GM21786 (cell line): ENCODE measurements around the gene TM7SF3.
"Not testable (repeated sequence)": the region's sequence is repeated elsewhere in the genome, so short reads cannot be mapped to it uniquely, and the experiment has no call there.

Source experiments
- ATAC-seq: cut with Tn5 transposase; IDR thresholded peaks from one replicate; pipeline ENCODE4 v1.9.1; 2021; ENCODE audit not compliant: unreplicated experiment

The TM7SF3 gene

DNA sequence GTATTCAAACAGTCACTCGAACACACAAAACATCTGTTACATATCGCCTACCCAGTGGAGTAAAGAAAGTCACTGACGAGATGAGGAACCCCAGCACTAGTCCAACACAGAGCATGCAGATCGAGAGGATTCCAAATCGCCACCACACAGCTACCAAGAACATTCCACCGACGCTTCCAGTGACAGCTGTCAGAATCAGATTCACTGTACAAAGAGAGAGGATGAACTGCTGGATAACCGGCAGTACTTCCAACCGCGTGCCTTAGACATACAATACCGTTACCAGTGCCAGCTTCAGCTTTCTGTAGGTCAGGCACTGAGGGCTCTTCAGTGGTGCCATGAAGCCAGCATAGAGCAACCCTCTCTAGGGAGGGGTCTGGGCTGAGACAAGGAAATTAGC is 34.5 kb downstream of the TM7SF3 start:
- no peak for ATAC-seq

DNA sequence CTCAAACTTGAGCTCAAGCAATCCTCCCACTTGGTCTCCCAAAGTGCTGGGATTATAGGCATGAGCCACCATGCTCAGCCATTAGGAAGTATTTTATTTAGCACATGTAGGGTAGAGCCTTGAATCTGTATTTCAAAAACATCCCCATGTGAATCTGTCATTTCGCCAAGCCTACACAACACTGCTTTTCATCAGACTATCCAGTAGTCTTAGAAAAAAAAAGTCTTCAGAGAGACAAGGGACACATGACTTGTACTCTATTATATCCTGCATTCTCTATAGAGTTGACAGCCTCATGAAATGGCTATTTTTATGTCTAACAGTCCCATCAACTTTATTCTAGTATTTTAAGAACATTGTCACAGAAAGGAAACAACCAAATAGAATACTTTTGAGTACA is 35.4 kb downstream of the TM7SF3 start:
- ATAC-seq = no peak

DNA sequence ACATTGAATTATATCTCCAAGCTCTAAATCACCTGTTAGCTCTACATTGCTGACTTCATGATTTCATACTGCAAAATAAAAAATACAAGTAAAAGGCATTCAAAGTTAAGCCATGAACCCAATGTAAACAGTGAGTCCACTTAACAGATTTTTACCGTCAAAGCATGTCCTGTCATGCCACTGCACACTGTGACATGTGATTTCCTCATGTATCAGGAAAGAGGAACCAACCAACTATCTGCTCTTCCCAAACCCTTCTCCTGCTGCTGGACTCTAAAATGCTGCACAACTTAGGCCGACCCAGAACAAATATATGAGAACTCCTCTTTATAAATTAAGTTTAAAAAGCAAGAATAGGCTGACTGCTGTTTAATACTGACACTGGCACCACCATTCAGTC is 37.5 kb downstream of the TM7SF3 start:
- no peak for ATAC-seq

DNA sequence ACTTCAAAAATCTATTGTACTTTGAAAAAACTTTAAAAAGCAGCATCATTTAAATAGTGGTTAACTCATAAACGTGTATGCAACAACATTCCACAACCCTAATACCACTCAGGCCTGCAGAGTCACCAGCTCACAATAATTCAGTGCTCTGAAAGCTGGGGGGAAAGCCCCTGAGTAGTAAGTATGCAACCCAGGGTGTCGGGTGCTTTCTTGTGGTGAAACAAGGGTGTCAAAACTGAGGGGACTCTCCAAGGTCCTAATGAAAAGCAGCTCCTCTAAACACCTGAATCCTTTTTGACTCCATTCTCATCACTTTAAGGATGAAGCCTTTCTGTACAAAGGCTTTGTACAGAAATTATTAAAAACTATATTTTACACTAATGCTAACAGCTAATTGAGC is 42.2 kb downstream of the TM7SF3 start:
- ATAC-seq = peak; percentile 98

DNA sequence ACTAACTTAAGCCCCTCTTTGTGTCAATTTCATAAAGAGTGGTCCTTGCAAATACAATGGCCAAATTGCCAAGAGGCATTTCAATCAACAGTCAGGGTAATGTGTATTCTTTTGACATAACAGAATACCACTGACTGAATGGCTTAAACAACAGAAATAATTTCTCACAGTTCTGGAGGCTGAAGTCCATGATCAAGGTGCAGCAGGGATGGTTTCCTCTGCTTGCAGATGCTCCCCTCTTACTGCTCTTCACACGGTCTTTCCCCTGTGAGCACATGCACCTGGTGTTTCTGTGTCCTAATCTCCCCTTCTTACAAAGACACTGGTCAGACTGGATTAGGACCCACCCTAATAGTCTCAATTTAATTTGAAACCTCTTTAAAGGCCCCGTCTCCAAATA is 44.0 kb downstream of the TM7SF3 start:
- no peak for ATAC-seq

DNA sequence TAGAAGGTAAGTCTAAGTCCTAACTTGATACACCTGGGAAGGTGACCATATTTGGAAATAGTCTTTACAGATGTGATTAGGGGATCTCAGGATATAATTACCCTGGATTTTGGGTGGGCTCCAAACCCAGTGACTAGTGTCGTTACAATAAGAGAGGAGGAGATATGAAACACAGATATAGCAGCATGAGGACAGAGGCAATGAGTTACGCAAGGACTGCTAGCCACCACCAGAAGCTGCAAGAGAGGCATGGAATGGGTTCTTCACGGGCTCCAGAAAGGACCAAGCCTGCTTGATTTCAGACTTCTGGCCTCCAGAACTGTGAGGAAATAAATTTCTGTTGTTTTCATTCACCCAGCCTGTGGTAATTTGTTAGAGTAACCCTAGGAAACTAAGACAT is 47.3 kb downstream of the TM7SF3 start:
- ATAC-seq = no peak

DNA sequence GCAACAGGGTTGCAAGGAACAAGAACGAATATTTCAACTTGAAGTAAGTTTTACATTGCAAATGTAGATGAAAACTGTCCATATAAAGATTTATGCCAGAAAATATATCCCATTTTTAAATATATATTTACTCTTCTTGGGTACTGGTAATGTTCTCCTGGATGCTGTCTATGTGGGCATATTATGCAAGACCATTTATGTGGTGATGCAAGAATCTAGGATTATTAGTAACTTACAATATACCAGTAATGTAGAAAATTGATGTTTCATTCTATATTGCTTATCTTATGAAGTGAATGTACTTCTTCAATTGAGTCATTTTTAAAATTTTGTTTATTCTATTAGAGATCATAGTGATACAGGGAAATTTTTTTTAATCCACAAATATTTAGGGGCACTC is 50.8 kb downstream of the TM7SF3 start:
- ATAC-seq = no peak

DNA sequence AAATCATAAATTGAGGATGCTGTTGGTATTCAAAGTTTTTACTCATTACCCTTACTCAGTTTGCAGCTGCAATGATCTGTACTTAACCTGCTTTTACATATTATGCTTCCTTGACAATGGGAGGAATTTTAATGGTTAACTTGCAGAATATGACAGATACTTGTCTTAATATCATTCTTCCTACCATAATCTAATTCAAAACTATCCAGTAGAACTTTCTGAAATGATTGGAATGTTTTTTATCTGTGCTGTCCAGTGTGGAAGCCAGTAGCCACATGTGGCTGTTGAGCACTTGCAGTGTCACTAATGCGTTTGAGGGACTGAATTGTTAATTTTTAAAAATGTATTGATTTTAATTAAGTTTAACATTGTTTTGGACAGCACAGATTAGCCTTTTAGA is 52.4 kb downstream of the TM7SF3 start:
- ATAC-seq = no peak

DNA sequence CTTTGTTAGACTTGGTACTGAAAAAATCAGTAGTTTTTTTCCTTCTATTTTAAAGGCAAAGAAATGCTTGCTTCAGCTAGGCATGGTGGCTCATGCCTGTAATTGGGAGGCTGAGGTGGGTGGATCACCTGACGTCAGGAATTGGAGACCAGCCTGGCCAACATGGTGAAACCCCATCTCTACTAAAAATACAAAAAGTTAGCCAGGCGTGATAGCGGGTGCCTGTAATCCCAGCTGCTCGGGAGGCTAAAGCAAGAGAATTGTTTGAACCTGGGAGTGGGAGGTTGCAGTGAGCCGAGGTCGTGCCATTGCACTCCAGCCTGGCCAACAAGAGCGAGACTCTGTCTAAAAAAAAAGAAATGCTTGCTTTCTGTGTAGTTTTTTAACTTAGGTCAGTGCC is 52.8 kb downstream of the TM7SF3 start:
- not testable (repeated sequence) for ATAC-seq

DNA sequence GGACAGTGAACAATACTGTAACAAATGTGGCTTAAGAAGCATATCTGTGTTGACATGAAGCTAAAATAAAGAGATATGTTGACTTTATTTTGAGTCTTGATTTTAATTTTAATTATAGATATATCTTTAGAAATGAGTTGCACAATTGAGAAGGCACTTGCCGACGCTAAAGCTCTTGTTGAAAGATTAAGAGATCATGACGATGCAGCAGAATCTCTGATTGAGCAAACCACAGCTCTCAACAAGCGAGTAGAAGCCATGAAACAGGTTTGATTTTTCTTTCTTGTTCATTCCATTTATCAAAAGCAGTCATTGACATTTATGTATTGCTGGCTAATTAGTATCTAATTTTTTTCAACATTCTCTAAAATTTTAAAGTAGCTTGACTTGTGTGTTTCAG is 60.2 kb downstream of the TM7SF3 start:
- no peak for ATAC-seq

DNA sequence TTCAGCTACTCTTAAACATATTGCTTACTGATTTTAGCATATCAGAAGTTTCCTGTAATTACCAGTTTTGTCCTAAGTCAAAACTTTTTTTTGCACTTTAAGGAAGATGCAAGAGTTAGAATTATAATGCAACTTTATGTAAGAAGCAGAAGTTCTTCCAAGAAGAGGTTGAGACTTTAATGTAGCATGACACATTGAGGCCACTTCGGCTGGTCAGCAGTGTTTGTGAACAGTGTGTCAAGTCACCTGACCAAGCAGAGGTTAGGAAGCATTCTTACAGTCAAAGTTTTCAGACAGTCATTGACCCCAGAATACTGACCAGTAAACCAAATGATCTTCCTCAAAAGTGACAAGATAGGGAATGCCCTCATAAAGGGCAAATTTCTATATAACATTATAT is 60.7 kb downstream of the TM7SF3 start:
- ATAC-seq = no peak

DNA sequence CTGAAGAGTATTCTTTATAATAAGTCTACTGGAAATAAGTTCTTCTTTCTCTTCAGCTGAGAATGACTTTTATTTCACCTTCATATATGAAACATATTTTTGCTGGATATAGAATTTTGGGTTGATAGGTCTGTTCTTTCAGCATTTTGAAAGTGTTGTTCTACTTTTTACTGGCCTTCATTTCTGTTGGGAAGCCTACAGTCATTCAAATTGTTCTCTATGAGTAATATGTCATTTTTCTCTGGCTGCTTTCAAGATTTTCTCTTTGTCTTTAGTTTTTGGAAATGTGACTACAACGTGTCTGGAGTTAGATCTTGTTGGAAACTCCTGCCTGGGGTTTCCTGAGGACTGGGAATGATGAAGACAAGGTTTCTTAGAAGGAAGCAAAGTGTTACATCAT is 65.9 kb downstream of the TM7SF3 start:
- ATAC-seq = no peak

DNA sequence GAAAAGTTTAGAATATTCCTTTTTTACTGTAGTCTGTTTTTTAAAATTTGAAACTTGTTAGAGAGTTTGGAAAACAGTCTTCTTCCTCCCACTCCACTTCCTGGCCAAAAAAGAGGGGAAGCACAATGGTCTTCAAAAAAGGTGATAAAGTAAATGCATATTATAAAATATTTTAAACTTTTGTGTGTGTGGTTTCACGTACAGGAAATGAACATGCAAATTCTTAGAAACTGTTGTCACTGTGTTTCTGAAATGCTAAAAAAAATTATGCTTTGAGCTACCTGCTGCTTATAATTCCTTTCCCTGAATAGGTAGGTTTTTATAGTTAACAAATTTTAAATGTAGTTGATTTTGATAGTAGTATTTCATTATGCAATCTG is 73.0 kb downstream of the TM7SF3 start:
- ATAC-seq = no peak

DNA sequence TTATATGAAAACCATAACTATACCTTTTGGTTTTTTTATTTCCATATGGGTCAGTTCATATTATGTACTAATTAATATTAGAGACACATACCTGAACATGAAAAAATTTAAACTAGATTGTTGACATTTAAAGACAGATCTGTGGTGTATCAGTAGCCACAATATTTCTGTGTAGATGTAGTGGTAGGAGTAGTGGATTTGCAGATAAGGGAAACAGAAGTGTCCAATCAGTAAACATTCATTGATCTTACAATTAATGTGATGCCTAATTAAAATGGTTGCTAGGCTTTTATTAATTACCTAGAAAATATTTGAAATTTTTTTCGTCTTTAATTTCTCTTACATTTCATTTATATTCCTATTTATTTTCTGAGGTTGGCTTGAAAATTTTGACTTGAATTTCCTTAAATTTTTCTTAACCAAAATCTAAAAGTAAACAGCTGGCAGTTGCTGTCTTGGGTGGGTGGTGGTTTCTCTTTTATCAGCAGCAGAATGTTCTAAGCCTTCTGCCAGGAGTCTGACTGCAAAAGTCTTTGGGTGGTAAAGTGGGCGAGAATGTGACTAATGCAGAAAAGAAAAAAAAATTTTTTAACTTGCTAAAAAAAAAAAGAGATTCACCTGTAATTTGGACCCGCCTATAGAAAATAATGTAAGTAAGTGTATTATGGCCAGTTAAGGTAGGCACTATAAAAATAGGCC is 73.5 kb downstream of the TM7SF3 start:
- no peak for ATAC-seq

DNA sequence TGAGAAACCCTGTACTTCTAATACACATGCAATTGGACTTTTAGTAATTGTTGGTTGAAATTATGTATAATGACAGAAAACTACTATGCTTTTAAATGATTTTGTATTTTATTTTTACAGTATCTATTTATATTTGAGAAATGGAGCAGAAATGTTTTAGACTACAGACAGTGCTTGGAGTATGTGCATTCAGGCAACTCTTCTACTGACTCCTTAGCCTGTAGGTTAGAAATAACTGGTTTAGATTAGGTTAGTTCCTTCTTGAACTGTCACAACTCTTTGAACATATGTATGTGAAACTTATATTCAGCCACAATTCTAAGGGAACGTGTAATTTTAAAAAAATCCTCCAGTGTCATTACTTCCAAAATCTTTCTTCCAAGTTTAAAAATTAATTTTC is 74.2 kb downstream of the TM7SF3 start:
- ATAC-seq = no peak

DNA sequence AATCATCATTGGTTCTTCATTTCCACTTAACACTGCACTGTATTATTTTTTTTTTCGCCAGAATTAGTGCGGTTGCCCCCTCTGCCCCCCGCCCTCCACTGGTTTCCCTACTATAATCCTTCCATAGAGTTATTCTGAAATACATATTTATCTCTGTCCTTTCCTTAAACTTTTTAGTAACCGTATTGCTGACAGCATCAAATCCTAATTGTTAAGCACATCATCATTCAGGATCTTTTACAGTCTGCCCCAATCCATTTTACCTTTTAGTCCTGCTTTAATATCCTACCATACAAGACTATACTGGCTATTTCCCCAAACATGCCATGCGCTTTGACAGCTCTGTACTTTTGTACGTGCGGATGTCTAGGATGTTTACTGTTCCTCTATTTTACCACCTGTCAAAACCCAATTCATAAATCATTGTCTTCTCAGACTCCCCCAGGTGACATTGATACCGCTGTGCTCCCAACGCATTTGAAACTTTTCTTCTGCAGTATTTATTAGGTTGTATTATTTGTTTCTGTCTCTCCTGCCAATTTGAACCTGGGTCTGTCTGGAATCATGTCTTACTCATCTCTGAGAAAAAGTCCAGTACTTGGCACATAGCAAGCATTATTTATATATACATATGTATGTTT is 74.9 kb downstream of the TM7SF3 start:
- no peak for ATAC-seq

DNA sequence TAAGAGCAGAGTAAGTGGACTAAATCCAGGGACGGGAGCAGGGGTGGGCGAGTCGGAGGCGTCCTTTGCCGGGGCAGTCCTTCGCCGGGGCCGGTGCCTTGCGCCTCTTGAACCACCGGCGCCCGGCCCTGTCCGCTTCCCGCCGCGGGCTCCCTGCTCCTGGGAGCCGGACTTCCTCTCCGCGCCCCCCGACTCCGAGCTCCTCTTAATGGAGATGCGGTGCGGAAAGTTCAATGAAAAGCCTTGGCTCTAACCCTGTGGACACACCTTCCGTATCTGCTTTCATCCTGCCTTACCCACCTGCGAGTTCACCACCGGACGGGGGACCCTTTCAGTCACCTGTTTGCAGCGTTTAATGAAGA is 75.5 kb downstream of the TM7SF3 start:
- peak; percentile 0 for ATAC-seq

DNA sequence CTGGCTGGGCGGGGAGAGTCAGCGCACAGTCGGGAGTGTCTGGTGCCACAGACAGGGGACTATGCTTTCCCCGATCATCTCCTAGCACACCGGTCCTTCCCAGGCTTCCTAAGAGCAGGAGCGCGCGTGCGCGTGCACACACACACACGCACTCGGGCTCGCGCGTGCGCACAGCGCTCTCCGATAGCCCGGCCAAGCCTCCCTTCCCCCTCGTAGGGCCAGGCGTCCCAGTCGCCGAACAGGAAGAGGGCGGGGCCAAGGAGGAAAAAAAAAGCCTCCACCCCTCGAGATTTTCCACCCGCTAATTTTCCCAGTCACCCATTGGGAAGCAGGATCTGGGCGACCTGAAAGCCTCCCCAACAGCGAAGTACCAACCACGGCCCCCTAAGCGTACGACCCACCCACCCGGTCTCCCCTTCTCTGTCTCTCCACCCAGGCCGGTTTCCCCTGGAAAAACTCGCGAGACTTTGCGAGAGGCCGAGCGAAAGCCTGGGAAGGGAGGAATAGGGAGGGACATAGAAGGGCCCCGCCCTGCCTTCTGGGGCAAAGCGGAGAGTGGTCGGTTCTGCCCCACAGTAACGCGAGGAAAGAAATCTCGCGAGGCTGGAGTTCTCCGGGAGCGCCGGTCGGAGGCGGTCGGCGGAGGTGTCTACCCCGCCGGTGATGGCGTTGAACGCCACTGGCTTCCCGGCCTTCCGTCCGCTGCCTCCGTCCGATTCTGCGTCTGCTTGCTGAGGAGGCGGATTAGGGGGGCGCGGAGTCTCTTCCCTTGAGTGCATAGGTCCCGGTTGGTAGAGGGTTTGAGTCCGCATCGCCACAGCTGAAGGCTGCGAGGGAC is 76.1 kb downstream of the TM7SF3 start, which contains the start of the genes FGFR1OP2 and INTS13:
Gene FGFR1OP2 (plus strand): TSS at position 608 of the 838 bp plus-strand sequence. CDS start 15,689 bp downstream, outside the sequence.
Gene INTS13 (minus strand): TSS at position 119 of the 838 bp plus-strand sequence. CDS start 1,178 bp downstream, outside the sequence.
- peak; percentile 84 for ATAC-seq

DNA sequence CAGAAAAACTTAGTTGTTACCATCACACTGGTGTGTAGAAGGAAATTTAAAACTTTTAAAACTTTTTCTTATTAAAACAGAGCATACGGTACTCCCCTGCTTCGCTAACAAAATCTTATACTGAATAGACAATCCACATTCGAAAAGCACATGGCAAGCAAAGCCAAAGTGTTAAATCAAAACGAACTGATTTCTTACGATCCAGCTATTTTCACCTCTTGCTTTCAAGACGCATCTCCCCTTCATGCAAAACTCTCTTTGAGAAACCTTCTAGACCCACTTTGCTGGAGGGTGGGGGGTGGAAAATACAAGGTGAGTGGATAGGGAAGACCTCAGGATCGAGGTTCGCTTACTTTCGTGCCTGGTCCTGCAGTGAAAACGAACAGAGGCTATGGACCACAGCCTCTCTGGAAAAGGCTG is 76.7 kb downstream of the TM7SF3 start:
- no peak for ATAC-seq

DNA sequence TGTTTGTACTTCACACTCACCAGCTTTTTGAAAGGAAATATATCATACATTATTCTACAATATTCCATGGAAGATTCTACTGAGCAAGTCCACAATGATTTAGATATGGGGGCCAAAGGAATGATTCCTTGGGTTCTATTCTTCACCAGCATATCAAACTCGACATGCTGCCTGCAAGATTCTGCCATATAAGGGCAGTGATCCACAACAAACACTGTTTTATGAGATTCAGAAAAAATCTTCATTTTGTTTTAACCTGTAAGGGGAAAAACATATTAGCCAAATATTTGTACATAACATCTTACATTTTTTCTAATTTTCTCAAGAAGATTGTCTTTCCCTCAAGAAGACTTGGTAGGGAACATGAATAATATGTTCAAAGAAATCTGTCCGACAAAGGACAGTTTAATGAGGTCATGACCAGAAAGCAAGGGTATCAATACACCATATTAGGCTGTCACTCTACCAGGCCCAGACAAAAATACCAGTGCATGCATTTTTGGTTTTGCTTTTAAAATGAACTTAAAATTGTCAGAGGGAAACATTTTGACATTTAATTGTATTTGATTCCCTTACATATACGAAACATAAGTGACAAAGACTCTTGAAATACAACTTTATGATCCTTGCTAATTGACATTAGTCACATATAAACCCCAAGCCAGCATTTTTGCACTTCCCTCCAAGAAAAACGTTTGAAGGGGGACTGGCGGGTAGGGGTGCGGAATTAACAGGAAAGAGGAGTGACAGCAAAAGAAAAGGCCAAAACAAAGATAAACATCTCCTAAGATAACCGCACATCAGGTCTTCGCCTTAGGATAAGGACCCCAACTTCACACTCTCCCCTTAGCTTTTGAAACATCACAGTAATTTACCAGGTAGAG is 77.4 kb downstream of the TM7SF3 start:
- no peak for ATAC-seq
